CD4-positive, alpha-beta T cell treated with Interleukin-17A for 4 hours (primary cell): ENCODE results near the gene CNIH3.
"Not testable (repeated sequence)": the region's sequence is repeated elsewhere in the genome, so short reads cannot be mapped to it uniquely, and the experiment has no call there.

Experiments
- DNase-seq: peaks from one replicate; pipeline ENCODE4 v3.0.0-alpha.2; 2020; ENCODE audit warnings: mixed read lengths

Gene CNIH3

DNA sequence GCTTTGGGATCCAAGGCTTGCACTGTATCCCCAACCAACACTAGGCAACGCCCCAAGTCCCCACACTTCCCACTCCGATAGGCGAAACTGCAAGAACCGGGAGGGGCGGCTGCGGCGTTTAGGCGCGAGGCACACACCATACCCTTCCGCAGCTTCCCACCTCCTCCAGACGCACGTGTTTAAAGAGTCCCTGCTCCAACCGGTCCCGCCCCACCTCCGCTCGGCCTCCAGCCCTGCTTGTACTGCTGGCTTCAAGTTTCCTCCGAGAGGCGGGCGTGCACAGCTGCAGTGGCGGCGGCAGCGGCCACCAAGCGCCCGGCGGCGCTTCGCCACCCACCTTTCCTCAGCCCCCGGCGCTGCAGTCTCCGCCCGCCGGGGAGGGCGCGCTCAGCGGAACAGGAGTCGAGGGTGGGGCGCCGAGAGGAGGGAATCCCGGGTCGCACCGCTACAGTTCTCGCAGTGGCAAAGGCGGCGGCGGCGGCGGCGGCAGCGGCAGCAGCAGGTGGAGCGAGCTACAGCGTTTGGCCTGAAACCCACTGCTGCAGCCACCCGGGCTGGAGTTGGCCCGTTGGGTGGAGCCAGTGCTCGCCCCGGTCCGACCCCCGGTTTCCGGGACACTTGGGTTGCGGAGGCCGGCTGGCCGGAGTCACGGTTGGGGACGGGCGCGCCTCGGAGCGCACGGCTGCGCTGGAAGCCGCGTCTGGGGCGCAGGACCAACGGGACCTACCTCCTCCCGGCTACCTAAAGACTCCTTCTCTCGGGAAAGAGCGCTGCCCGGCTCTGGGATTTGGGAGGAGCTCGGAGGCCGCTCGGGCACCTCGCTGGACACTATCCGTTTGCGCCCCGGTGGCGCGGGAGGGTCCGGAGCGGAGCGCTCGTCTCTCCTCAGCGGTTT lies at the start of gene CNIH3:
Gene CNIH3 (plus strand): TSS at position 457 of the 895 bp plus-strand sequence. CDS start 858 bp downstream, outside the sequence.
- no peak for DNase-seq

DNA sequence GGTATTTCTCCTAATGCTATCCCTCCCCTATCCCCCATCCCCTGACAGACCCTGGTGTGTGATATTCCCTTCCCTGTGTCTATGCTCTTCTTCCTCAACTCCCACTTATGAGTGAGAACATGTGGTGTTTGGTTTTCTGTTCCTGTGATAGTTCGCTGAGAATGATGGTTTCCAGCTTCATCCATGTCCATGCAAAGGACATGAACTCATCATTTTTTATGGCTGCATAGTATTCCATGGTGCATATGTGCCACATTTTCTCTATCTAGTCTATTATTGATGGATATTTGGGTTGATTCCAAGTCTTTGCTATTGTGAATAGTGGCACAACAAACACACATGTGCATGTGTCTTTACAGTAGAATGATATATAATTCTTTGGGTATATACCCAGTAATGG lies 49.6 kb upstream of the CNIH3 start:
- DNase-seq = not testable (repeated sequence)

DNA sequence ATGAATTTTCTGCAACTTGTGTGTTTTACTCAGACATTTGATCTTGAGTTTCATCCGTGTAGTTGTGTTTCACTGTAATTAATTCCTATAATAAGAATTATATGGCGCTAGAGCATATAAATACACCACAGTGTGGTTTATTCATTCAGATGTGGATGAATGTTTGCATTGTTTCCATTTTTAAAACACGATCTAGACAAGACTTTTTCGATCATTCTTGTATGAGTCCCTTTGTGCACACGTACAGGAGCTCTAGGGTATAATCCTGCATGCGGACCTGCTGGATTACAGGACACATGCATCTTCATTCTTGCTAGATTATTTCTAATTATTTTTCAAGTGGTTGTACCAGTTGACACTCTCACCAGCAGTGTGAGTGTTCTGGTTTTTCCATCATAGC lies 46.8 kb upstream of the CNIH3 start:
- DNase-seq = no peak

GRCh38 chr1:224571975-224572374 lies 44.1 kb upstream of the CNIH3 start:
- DNase-seq = not testable (repeated sequence)

DNA sequence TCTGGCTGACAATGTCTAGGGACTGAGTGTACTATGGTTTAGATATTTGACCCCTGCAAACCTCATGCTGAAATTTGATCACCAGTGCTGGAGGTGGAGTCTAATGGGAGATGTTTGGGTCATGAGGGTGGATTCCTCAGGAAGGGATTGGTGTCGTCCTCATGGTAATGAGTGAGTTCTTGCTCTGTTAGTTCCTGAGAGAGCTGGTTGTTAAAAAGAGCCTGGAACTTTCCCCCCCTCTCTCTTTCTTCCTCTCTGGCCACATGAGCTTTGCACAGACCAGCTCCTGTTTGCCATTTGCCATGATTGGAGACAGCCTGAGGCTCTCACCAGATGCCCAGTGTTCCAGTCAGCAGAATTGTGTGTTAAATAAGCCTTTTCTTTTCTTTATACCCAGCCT lies 36.6 kb upstream of the CNIH3 start:
- DNase-seq = no peak

GRCh38 chr1:224580006-224580405 lies 36.1 kb upstream of the CNIH3 start:
- no peak for DNase-seq

DNA sequence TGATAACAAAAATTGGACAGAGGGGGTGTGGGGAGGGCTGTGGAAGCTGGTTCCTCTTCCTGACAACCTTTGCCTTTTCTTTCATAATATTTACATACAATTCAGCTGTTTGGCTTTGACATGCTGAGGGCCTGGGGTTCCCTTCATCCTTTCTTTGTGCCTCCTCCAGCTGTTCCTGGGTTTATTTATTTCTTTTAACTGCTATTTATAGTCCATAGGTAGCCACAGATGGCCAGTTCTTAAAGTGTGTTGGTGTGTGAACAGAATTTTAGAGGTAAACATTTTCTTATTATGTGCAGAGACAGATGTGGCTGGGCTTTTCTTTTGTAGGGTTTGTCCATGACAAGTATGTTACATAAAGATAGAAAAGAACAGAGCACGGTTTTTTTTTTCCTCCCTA lies 34.1 kb upstream of the CNIH3 start:
- no peak for DNase-seq

- no peak for DNase-seq
Observed at GRCh38 chr1:224583774-224584173, 32.3 kb upstream of the CNIH3 start.

GRCh38 chr1:224585051-224585450 lies 31.1 kb upstream of the CNIH3 start:
- DNase-seq = no peak

GRCh38 chr1:224587051-224587450 lies 29.1 kb upstream of the CNIH3 start:
- DNase-seq = no peak

- no peak for DNase-seq
Observed at GRCh38 chr1:224588515-224588914, 27.6 kb upstream of the CNIH3 start.

DNA sequence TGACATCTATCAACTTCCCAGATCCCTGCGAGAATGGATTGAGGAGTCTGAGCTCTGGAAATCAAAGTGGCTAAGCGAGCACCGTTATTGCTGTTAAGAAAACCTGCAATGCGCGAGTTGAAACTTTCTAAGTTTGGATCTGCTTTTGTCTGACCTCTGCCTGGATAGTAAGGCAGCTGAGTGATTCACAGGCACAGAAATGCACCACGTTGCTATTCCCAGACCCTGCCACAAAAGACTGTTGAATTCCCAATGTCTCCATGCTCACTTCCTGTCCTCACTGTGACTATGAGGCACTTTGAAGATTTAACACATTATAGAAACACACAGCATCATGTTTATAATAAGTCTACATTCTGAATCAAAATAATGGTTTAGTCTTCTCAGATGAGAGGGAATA lies 27.1 kb upstream of the CNIH3 start:
- no peak for DNase-seq

DNA sequence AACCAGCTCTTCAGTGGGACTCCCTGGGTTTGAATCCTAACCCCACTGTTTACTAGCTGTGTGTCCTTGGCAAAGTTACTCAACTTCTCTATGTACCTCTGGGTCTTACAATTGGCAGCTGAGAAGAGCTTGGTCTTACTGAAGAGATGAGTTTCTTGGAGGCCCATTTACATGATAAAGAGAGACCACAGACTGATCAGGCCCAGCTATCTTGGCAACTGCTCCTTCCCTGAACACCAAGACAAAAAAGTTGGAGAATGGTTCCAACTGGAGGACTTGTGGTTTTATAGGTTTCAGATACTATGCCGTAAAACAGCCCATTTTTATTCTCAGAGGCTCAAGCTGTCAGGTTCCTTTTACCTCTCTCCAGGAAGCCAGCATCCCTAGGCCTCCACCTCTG lies 24.8 kb upstream of the CNIH3 start:
- no peak for DNase-seq

DNA sequence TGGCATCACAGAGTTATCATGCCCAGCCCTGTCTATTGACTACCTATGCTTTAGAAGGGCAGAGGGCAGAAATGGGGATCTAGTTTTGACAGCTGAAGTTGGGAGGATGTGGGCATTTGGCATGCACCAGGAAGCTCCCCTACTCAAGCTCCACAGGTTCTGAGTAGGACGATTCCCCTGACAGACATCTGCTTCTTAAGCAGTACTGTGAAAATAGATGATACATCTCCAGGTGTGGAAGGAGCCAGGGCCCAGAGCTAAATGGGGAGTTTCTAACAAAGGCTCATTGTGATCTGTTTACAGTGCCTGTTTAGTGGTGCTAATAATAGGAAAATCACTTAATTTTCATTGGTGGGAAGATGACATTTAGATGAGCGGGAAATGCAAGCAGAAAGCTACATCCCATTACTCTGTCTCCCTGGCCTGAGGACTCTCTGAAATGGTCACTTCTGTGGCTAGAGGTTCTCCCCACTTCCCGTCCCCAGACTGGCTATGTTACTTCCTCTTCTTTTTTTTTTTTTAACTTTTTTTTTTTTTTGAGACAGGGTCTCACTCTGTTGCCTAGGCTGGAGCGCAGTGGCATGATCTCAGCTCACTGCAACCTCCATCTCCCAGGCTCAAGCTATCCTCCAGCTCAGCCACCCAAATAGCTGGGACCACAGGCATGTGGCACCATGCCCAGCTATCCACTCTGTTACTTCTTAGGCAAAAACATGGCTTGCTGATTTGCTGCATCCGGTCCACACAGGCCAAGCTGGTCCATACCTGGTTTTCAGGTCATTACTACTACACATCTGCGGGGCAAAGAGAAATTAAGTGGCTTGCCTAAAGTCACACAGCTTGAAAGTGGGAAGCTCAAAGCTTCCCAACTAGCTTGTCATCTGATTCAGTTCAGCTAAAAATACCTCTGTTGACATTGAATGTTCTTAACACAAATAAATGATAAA lies 23.2 kb upstream of the CNIH3 start:
- DNase-seq = no peak

DNA sequence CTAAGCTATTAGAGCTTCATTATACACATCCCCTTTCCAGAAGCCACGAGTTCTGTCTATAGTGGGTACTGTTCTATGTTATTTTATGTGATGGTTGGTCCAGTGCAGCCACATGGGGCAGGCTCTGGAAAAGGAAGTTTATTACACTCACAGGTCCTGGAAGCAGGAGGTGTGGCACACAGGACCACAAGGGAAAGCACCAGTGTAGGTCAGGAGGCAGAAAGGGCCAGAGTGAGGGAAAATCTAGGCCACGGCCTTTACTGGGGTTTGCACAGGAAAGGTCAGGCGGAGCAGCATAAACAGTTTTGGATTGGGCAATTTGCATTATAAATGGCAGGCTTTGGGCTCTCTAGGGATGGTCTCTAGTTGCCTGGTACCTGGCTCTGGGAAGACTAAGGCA lies 21.8 kb upstream of the CNIH3 start:
- DNase-seq = no peak

DNA sequence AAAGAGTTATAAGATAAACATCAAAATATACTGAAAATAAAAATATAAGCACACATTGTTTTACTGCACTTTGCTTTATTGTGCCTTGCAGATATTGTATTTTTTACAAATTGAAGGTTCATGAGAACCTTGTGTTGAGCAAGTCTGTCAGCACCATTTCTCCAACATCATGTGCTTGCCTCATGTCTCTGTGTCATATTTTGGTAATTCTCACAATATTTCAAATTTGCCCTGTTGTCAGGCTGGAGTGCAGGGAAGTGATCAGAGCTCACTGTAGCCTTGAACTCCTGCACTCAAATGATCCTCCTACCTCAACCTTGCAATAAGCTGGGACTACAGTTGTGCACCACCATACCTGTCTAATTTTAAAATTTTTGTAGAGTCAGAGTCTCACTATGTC lies 21.3 kb upstream of the CNIH3 start:
- no peak for DNase-seq

- DNase-seq = no peak
Observed at GRCh38 chr1:224605482-224606181, 10.5 kb upstream of the CNIH3 start.

GRCh38 chr1:224607188-224608148 lies 8.6 kb upstream of the CNIH3 start:
- no peak for DNase-seq

GRCh38 chr1:224609333-224609732 lies 6.8 kb upstream of the CNIH3 start:
- no peak for DNase-seq

DNA sequence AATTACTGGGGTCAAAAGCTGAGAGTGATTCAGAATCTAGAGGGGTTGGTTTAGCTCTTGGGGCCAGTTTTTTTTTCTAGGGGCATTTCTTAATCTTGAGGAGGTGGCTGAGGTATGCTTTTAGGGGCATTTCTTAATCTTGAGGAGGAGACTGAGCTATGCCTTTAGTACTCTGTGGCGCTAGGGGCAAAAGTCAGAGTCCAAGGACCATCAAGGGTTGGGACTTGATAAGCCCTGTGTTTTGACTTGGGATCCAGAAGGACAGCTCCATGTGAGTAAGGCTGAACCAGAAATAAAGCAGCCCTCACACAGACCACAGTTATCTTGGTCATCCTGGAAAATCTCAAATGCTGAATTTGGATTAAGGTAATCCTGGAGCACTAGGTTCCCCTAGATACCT lies 3.9 kb upstream of the CNIH3 start:
- no peak for DNase-seq

GRCh38 chr1:224613486-224613885 lies 2.6 kb upstream of the CNIH3 start:
- no peak for DNase-seq
